Stimulated activated CD4-positive, alpha-beta T cell treated with anti-CD3 and anti-CD28 coated beads, Interleukin-15, amount 100 ng/mL, for 24 hours (primary cell): ENCODE measurements around the gene TRIM32.
A peak's percentile ranks its signal among the peaks of the same experiment; 100 is the strongest.

Experiments
- DNase-seq: peaks from one replicate; pipeline ENCODE4 v3.0.0-alpha.2; 2020

TRIM32 gene

GRCh38 chr9:116706310-116707290 lies 19.5 kb downstream of the TRIM32 start:
- DNase-seq: no peak

GRCh38 chr9:116712781-116713180 lies 25.7 kb downstream of the TRIM32 start:
- DNase-seq: no peak

DNA sequence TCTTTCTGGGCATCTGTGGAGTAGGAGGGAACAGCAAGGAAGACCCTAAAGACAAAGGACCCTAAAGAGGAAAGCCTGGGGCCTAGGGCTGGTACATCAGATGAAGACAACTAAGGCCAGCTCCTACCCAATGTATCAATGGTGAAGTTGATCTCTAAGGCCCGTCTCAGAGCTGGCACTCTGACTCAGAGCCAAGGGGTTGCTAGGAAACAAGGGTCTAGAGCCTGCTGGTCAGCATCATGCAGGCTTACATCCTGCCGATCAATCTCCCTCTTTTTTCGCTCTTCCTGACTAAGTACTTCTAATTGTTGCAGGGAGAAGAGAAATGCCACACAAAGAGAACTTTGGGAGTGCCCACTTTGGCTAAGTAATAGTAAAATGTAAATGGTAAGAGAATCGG lies 26.2 kb downstream of the TRIM32 start:
- DNase-seq: no peak

DNA sequence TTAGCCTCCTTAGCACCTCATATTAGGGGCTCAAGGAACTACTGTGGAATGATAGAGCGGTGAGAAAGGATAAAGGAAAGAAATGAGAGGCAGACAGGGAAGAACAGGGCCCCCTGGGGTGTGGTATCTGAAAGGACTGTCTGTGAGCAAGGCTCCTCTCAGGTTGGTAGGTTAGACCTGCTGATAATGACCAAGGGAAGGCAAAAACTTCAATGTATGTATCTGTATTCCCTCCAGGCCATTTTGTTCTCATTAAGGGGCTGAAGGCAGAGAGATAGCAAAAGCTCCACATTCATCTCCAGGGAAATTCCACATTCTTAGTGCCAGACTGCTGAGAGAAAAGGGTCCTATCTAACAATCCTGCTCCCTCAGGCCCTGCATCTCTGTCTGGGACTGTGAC lies 28.6 kb downstream of the TRIM32 start:
- no peak for DNase-seq

DNA sequence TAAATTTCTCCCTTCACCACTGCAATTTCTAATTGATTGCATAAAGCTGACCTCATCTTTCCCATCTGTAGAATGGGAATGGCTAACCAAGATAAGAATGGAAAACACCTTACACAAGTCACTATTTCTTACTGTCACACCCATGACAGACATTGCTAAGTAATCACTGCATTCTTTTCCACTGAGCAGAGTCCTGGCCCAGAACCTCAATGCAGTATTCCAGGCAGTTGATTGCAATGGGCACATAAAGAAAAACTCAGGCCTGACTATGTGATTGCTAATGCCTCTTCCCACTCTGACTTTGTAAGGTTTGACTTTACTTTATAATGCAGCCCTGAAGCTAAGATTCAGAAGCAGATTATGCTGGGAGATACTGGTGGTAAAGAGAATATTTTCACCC lies 29.3 kb downstream of the TRIM32 start:
- DNase-seq: no peak

- DNase-seq: no peak
These were observed 30.0 kb downstream of the TRIM32 start for GRCh38 chr9:116717150-116717549.

- DNase-seq: no peak
These were observed 31.0 kb downstream of the TRIM32 start for GRCh38 chr9:116718111-116718510.

DNA sequence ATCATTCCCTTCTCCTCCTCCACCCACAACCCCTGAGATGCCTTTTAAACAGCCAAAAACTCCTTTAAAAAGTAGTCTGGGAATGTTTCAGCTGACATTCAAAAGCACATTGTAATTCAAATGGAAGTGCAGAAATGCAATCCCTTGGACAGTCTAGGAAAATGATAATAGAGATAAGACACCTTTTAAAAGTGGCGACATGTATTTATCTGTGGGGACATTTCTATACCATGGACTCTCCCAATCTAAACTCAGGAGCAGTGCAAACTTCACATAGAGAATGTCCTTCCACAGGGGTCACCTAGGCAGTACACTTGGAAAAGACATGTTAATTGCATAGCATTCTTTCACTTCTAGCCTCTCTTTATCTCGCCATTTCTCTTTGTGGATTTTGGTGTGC lies 33.0 kb downstream of the TRIM32 start:
- no peak for DNase-seq

DNA sequence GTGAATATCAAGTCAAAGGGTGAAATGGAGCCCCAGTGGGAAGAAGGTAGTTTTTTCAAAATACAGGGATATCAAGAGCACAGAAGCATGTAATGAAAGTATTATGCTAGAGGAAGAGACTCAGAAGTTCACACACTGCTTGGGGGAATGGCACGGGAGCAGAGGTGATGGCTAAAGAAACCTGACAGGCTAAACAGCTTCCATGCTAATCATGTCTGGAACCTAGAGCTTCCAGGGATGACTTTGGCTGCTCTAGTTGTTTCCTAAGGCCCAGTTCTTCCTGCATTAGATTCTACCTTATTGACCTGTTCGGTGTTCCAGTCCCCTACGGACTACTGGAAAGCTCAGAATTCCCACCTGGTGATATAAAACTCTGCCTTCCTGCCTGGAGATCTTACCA lies 34.3 kb downstream of the TRIM32 start:
- no peak for DNase-seq

GRCh38 chr9:116721944-116722343 lies 34.8 kb downstream of the TRIM32 start:
- DNase-seq: no peak

- no peak for DNase-seq
These were observed 37.0 kb downstream of the TRIM32 start for GRCh38 chr9:116724123-116724522.

- DNase-seq: no peak
These were observed 39.5 kb downstream of the TRIM32 start for GRCh38 chr9:116726602-116727001.

DNA sequence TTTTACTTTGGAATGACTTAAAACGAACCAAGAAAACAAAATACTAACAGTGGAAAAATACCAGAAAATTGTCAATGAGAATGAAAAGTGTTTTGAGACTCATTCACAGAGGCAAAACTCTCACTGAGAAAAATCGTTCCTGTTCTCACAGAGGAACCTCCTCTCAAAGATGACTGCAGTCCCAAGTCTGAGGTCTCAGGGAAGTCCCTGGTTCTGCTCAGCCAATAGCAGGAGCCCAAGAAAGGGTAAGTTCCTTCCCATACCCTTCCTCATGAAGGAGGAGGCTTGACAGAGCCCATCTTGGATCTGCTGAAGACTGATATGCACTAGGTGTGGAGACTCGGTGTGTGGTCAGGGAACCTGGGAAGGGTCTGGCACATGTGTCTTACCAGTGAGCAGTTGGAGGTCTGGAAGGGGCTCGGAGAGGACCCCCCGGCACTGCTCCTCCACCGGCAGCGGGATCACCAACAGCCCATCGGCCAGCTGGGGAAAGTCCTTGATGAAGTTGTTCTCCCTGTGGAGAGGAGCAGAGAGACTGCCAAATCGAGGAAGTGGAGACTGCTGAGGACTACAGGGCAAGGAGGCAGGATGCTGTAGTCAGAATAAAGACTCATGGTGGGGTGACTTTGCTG lies 46.0 kb downstream of the TRIM32 start:
- no peak for DNase-seq

DNA sequence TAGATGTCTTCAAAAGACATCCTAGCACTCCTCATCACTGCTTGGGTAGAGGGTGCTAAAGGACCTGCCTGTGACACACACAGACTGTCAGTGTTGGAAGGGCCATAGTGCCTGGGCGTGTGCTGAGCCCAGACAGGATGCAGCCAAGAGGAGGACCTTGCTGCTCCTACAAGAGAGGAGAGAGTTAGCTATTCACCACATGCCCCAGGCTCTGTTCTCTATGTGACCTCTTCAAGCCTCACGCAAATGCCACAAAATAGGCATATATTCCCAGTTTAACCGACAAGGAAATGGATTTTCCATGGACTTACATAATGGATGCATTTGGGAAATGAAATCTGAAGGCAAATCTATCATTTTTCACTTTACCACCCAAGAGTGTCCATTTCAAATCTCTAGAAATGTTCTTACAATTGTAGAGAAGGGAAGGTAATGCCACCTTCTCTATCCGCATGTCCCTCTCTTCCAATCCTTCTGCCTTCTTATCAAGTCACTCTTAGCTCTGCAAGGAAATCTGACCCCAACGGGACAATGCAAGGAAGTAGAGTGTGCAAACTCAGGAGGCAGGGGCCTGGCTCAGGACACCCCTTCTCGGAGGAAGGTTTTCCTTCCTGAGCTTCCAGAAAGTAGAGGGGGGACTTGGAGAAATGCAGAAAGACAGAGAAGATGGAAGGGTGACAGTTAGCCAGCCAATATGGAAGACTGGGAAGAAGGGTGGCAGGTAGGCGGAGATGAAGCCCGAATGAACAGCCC lies 49.5 kb downstream of the TRIM32 start:
- DNase-seq: no peak

DNA sequence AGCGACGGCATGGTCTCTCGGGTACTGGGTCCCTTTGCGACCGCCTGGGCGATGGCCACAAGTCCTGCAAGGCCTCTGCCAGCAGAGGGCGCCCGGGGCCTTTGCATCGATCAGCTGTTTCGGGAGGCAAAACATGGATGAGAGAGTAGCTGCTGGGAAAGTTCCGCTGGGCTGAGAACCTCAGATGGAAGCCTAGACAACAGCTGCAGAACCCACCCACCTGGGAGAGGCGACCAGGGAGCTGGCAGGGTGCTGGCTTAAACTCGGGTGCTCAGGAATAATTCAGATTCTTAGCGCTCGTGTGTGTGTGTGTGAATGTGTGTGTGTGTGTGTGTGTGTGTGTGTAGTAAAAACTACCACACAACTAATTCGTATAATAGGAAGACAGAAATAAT lies 50.0 kb downstream of the TRIM32 start:
- DNase-seq: peak; percentile 76

GRCh38 chr9:116741086-116741740 lies 54.1 kb downstream of the TRIM32 start:
- no peak for DNase-seq

DNA sequence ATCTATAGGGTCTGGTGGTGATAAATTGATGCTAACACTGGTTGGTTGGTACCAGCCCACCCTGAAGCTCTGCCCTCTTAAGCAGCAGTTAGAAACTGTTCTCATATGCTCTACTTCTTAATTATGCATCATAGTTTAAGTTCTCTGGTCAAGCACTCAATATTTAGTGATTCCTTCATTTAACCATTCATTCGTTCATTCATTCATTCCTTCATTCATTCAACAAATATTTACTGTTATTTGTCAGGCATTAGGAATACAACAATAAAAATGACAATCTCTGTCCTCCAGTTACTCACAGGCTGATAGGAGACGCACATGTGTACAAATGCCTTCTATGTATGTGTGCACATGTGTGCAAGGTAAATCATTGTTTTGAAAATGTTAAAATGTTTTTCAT lies 54.6 kb downstream of the TRIM32 start:
- DNase-seq: no peak

GRCh38 chr9:116749176-116749575 lies 62.1 kb downstream of the TRIM32 start:
- no peak for DNase-seq

GRCh38 chr9:116749772-116750171 lies 62.7 kb downstream of the TRIM32 start:
- no peak for DNase-seq

DNA sequence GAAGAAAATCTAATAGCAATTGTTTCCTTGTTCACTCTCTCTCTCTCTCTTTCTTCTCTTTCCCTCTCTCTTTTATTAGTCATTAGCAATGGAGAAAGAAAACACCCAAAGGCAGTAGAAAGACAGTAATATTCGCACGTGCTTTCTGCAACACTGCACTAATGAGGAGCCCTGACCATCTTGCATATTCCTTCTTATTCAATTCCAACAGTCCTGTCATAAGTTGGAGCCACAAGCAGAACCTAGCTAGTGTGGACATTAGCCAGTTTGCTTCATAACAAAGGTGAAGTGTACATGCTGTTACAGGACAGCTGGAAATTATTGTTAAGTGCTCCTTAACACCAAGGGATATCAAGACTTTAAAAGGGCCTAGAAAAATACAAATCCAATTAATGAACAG lies 63.4 kb downstream of the TRIM32 start:
- DNase-seq: no peak
